Endothelial cell (in vitro differentiated cells): ENCODE data around the gene MAP1B. TPM values are rescaled to one million over a fixed set of nuclear protein-coding genes. Genes with fewer than 3 reads are reported as not detected.

Experiments
- DNase-seq: peaks from one replicate; pipeline ENCODE4 v3.0.0; 2021; ENCODE audit warnings: low spot score
- H3K27ac Mint-ChIP-seq: one replicate; pipeline ENCODE4 v1.8.0; 2021; ENCODE audit warnings: mixed read lengths, inconsistent platforms; ENCODE audit not compliant: unreplicated experiment
- H3K27me3 Mint-ChIP-seq: one replicate; pipeline ENCODE4 v1.8.0; 2021; ENCODE audit warnings: mild to moderate bottlenecking, moderate library complexity, mixed read lengths, inconsistent platforms; ENCODE audit not compliant: unreplicated experiment
- H3K36me3 Mint-ChIP-seq: one replicate; pipeline ENCODE4 v1.8.0; 2021; ENCODE audit warnings: mild to moderate bottlenecking, low read depth, mixed read lengths, inconsistent platforms; ENCODE audit not compliant: unreplicated experiment
- H3K4me1 Mint-ChIP-seq: one replicate; pipeline ENCODE4 v1.8.0; 2021; ENCODE audit warnings: mild to moderate bottlenecking, mixed read lengths, inconsistent platforms; ENCODE audit not compliant: unreplicated experiment
- H3K4me3 Mint-ChIP-seq: one replicate; pipeline ENCODE4 v1.8.0; 2021; ENCODE audit warnings: mild to moderate bottlenecking, mixed read lengths, inconsistent platforms; ENCODE audit not compliant: unreplicated experiment
- H3K9me3 Mint-ChIP-seq: one replicate; pipeline ENCODE4 v1.8.0; 2021; ENCODE audit warnings: mixed read lengths, inconsistent platforms; ENCODE audit not compliant: unreplicated experiment
- total RNA-seq: library from RNA; stranded (reverse); fragmentation: NEBNext Ultra II Directional; extraction: Animal tissue kit (Norgen Biotek cat#: 25700); gene quantifications from one replicate; pipeline ENCODE4 v1.2.1, GENCODE V29; 2021; ENCODE audit not compliant: unreplicated experiment
- TF ChIP-seq, protein P1 (sequence below): fragments of 200-600 bp; sonication (generic); IDR thresholded peaks from one replicate; pipeline ENCODE4 v1.5.0; 2021; ENCODE audit warnings: antibody characterized with exemption; ENCODE audit not compliant: unreplicated experiment

The MAP1B gene
- total RNA-seq, 1 donor from 2014 or later: 251 TPM

DNA sequence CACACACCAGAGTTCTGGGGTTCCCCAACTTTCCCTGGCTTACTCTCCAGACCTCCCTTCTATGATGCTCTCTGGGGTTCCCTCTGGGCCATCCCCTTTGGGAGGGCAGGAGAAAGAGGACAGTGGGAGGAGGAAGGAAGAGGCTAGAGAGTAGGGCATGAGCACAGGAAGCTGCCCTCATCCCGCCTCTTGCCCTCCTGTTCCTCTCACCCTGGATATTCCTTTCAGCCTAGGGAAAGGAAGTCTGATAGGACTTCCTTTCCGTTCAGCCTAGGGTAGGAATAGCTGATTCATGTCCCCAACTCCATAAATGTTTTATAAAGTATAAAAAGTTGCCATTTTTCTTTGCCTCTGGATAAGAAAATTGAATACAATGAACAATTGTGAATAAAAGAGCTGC is 7.4 kb downstream of the MAP1B start:
- Mint-ChIP-seq H3K36me3 (peaks cover 47% of the 10 kb centered on the region), H3K27ac (peak overlapping the region; percentile 91), H3K4me3 (no peak overlapping the region), H3K9me3 (no peaks in the 10 kb centered on the region), H3K27me3 (no peaks in the 10 kb centered on the region), H3K4me1 (peaks cover 53% of the 10 kb centered on the region)
- no peak for DNase-seq
- TF ChIP-seq, protein P1, sequence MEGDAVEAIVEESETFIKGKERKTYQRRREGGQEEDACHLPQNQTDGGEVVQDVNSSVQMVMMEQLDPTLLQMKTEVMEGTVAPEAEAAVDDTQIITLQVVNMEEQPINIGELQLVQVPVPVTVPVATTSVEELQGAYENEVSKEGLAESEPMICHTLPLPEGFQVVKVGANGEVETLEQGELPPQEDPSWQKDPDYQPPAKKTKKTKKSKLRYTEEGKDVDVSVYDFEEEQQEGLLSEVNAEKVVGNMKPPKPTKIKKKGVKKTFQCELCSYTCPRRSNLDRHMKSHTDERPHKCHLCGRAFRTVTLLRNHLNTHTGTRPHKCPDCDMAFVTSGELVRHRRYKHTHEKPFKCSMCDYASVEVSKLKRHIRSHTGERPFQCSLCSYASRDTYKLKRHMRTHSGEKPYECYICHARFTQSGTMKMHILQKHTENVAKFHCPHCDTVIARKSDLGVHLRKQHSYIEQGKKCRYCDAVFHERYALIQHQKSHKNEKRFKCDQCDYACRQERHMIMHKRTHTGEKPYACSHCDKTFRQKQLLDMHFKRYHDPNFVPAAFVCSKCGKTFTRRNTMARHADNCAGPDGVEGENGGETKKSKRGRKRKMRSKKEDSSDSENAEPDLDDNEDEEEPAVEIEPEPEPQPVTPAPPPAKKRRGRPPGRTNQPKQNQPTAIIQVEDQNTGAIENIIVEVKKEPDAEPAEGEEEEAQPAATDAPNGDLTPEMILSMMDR: no peak

DNA sequence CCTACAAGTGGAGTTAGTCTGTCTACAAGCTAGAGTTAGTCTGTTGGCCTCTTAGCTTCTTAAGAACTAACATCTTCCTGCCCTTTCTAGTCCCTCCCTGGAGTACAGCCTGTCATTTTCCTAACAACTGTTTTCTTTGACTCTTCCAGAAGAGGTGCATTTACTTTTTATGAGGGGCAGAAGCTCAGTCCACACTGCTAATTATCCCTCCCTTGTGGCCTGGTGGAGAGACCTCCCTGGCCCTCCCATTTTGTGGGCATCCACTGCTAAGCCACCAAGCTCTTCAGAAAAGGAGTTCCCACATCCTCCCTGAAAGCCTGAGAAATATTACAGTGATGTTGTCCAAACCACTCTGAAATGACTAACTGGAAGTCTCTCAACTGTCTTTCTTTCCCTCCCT is 8.0 kb downstream of the MAP1B start:
- H3K4me3 Mint-ChIP-seq: no peak overlapping the region
- no peaks in the 10 kb centered on the region for H3K27me3 Mint-ChIP-seq
- TF ChIP-seq, protein P1: no peak
- H3K27ac Mint-ChIP-seq: peak overlapping the region; percentile 91
- DNase-seq: no peak
- peaks cover 46% of the 10 kb centered on the region for H3K4me1 Mint-ChIP-seq
- H3K36me3 Mint-ChIP-seq: peaks cover 47% of the 10 kb centered on the region
- H3K9me3 Mint-ChIP-seq: no peaks in the 10 kb centered on the region

DNA sequence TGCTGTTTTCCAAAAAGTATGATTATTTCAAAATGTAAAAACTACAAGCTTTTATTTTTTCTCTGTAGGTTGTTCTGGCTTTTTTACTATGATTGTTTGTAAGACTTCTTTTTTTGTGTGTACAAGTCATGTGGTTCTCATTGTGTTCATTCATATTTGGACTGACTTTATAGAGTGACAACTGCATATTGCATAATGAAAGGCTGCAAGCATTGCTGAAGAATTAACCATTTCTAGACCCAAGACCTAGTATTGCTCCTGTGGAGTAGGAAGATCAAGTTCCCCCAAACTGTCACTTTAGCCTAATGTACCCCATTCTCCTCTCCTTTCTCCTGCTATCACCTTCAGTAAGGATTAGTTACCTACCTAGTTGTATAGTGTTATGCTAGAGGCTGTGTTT is 10.0 kb downstream of the MAP1B start:
- H3K27me3 Mint-ChIP-seq: no peaks in the 10 kb centered on the region
- H3K9me3 Mint-ChIP-seq: no peaks in the 10 kb centered on the region
- H3K4me1 Mint-ChIP-seq: peaks cover 37% of the 10 kb centered on the region
- TF ChIP-seq, protein P1: no peak
- H3K27ac Mint-ChIP-seq: no peak overlapping the region
- H3K36me3 Mint-ChIP-seq: peaks cover 64% of the 10 kb centered on the region
- H3K4me3 Mint-ChIP-seq: no peak overlapping the region
- DNase-seq: no peak

DNA sequence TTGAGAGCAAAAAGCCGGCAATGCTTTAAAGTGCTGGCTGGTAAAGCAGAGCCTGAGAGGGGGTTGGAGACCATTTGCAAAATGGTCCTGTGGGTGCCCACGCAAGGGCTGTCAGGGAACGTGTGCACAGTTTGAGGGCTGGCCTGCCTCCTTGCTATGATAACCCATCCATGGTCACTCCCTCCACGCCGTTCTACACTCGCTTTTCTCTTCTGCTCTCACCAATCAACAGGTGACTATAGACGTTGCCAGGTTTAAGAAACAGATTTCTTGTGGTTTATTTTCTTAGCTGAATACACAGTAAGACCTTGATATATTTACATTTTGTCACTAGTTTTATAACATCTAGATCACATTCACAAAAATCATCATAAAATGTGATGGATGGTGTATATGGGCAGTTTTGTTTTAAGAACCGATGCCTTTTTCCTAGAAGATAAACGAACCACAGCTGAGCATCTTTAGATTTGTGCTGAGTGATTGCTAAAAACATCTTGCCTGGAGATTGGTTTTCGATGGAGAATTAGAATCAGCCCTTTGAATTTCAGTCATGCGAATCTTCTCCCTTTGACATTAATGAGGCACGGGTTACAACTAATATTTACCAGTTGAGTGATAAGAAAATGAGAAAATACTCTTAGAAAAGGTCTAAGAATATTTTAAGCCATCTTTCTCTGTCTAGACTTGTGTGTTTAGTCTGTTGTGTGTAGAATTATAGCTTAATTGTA is 13.9 kb downstream of the MAP1B start:
- no peak overlapping the region for H3K4me3 Mint-ChIP-seq
- TF ChIP-seq, protein P1: no peak
- H3K9me3 Mint-ChIP-seq: no peaks in the 10 kb centered on the region
- H3K27ac Mint-ChIP-seq: no peak overlapping the region
- peaks cover 56% of the 10 kb centered on the region for H3K36me3 Mint-ChIP-seq
- H3K4me1 Mint-ChIP-seq: peaks cover 18% of the 10 kb centered on the region
- DNase-seq: no peak
- H3K27me3 Mint-ChIP-seq: peaks cover 2% of the 10 kb centered on the region

DNA sequence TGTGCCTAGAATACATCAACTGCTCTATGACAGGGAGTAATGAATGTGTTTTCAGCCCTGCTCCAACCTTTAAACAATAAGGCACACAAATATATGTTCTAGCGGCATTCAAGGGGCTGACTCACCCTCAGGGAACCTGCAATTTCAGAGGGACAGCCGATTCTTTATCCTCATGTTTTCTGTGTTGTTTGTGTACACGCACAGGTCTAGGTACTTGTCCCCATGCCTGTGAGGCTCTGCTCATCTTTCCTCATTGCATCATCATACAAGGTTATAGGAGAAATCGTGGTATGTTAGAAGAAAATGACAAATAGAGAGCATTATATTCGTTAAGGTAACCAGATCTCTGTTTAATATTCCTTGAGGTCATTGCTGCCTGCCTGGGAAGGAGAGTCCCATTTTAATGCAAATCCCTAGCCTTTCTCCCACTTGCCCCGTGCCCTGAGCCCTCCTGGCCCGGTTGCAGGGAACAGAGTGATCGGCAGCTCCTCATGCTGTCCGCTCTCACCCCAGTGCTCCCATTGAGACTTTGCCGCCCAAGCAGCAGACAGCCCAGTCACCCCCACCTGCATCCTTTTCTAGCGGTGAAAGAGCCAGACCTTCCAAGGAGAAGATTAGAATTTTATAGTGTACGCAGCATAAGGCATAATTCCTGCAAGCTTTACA is 14.6 kb downstream of the MAP1B start:
- peaks cover 2% of the 10 kb centered on the region for H3K27me3 Mint-ChIP-seq
- peaks cover 14% of the 10 kb centered on the region for H3K4me1 Mint-ChIP-seq
- H3K27ac Mint-ChIP-seq: no peak overlapping the region
- no peak overlapping the region for H3K4me3 Mint-ChIP-seq
- no peaks in the 10 kb centered on the region for H3K9me3 Mint-ChIP-seq
- TF ChIP-seq, protein P1: no peak
- peaks cover 50% of the 10 kb centered on the region for H3K36me3 Mint-ChIP-seq
- DNase-seq: no peak
